ENCODE results near the gene TIMM22.

- TF ChIP-seq CTCF (IDR thresholded peaks at IDR 0.05 in 4 of 5, conservative IDR thresholded peaks at IDR 0.05 in 1 of 5) (no peak), POLR2A (IDR thresholded peaks at IDR 0.05) (no peak)
These were observed 48.6 kb upstream of the TIMM22 start for GRCh38 chr17:948284-948852.

Data from gastrocnemius medialis (tissue), 4 donors.